PC-9 (cell line): ENCODE results near the gene IL17D. TPM values are rescaled to one million over a fixed set of nuclear protein-coding genes. Genes with fewer than 3 reads are reported as not detected.
A peak's percentile ranks its signal among the peaks of the same experiment; 100 is the strongest.

ENCODE experiments used
- BruUV-seq: library from RNA; stranded (reverse); fragments of 400-500 nt; replicated peaks from 2 replicates; lab custom pipeline; 2021; lab: Mats Ljungman, UMichigan
- CTCF ChIA-PET: fragments of 300-600 bp; sonication (Branson Sonifier 250); formaldehyde crosslinking; loops from one replicate; lab custom pipeline; 2022; ENCODE audit warnings: antibody characterized with exemption; lab: Charles Lee
- POLR2A ChIA-PET: fragments of 300-600 bp; sonication (Branson Sonifier 250); formaldehyde crosslinking; loops from one replicate; lab custom pipeline; 2022; ENCODE audit warnings: antibody characterized with exemption; ENCODE audit not compliant: unreplicated experiment; lab: Charles Lee
- DNase-seq, 2 experiments: peaks; one replicate each; pipeline versions ENCODE4 v3.0.0 to v3.0.0-alpha.2; 2015 to 2022; ENCODE audit warnings: mixed read lengths in 1 of 2
- H2AFZ ChIP-seq: fragments of 200-600 bp; sonication (generic); 2 replicates; pipeline ENCODE4 v1.8.1; 2017; ENCODE audit warnings: antibody characterized with exemption
- H3F3A ChIP-seq: fragments of 200-600 bp; sonication (generic); 2 replicates; pipeline ENCODE4 v1.8.1; 2017; ENCODE audit warnings: antibody characterized with exemption, mild to moderate bottlenecking, low read depth; ENCODE audit not compliant: insufficient read depth
- H3K27ac ChIP-seq: fragments of 200-600 bp; sonication (generic); 2 replicates; pipeline ENCODE4 v1.6.1; 2016; ENCODE audit warnings: mixed run types
- H3K27me3 ChIP-seq: fragments of 200-600 bp; sonication (generic); 2 replicates; pipeline ENCODE4 v1.6.1; 2016; ENCODE audit warnings: low read depth, mixed run types; ENCODE audit not compliant: insufficient read depth
- H3K36me3 ChIP-seq: fragments of 200-600 bp; sonication (generic); 2 replicates; pipeline ENCODE4 v1.6.1; 2016; ENCODE audit warnings: low read depth, mixed run types
- H3K4me1 ChIP-seq: fragments of 200-600 bp; sonication (generic); replicated peaks from 2 replicates; pipeline ENCODE4 v1.6.1; 2016; ENCODE audit warnings: mixed run types; ENCODE audit not compliant: insufficient read depth
- H3K4me2 ChIP-seq: fragments of 200-600 bp; sonication (generic); 2 replicates; pipeline ENCODE4 v1.6.1; 2017; ENCODE audit warnings: mixed run types
- H3K4me3 ChIP-seq: fragments of 200-600 bp; sonication (generic); 2 replicates; pipeline ENCODE4 v1.6.1; 2016; ENCODE audit warnings: mixed run types
- H3K79me2 ChIP-seq: fragments of 200-600 bp; sonication (generic); 2 replicates; pipeline ENCODE4 v1.6.1; 2017; ENCODE audit warnings: low read depth, mixed run types
- H3K9me2 ChIP-seq: fragments of 200-600 bp; sonication (generic); 2 replicates; pipeline ENCODE4 v1.8.1; 2017; ENCODE audit warnings: mild to moderate bottlenecking; ENCODE audit not compliant: insufficient read depth
- H3K9me3 ChIP-seq: fragments of 200-600 bp; sonication (generic); 2 replicates; pipeline ENCODE4 v1.8.1; 2016; ENCODE audit warnings: low read depth; ENCODE audit not compliant: insufficient read depth
- H4K20me1 ChIP-seq: fragments of 200-600 bp; sonication (generic); 2 replicates; pipeline ENCODE4 v1.8.1; 2017; ENCODE audit not compliant: insufficient read depth
- CTCF ChIP-seq: fragments of 200-600 bp; sonication (generic); conservative IDR thresholded peaks from 2 replicates; pipeline ENCODE4 v1.6.1; 2017; ENCODE audit warnings: mixed run types, antibody characterized with exemption, mild to moderate bottlenecking, moderate library complexity
- EZH2 ChIP-seq: fragments of 200-600 bp; sonication (generic); IDR thresholded peaks from 2 replicates; pipeline ENCODE4 v1.8.0; 2017; ENCODE audit warnings: antibody characterized with exemption, low read depth
- intact Hi-C: fragments of 100-400 bp; cut with micrococcal nuclease; formaldehyde crosslinking; loops from one replicate; pipeline ENCODE4 v1.10.0; 2022; ENCODE audit not compliant: unreplicated experiment
- total RNA-seq: library from RNA; stranded (reverse); gene quantifications from 2 replicates; pipeline ENCODE4 v1.2.3, GENCODE V29; 2021

IL17D gene
- total RNA-seq, 1 experiment from 2014 or later = 0.37 TPM

GRCh38 chr13:20701461-20701860 lies 2.0 kb upstream of the IL17D start:
- peak overlapping the region; percentile 95; the same call in 1 of the 2 replicates for H3K4me2 ChIP-seq
- CTCF ChIA-PET = no interaction called here
- peaks cover 14% of the 10 kb centered on the region for H3K4me1 ChIP-seq

DNA sequence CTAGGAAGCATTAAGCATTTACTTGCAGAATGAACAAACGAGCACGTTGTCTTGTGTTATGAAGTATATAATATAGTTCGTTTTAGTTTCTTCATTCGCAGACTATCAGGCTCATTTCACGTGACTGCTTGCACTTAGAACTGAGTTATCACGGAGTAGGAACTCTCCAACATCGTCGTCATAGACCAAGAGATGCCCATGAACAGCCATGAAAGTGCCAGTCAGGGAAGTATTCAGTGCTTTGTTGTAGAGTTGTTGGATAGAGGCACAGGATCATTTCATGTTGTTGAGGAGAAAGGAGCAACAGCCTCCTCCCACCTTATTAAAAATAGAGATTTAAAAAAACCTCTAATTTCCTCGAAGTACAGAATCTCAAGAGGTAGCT lies 977 bp upstream of the IL17D start:
- Histone ChIP-seq H2AFZ (peak overlapping the region; percentile 94), H3K9me2 (no peaks in the 10 kb centered on the region), H3K36me3 (no peaks in the 10 kb centered on the region), H3K4me3 (peak overlapping the region; percentile 77), H3F3A (peaks cover 4% of the 10 kb centered on the region; the same call in 1 of the 2 replicates), H3K4me1 (peaks cover 14% of the 10 kb centered on the region), H3K27ac (no peak overlapping the region), H3K79me2 (0 out of 2 replicates have a peak, but pooled peaks cover 6% of the 10 kb centered on the region), H3K4me2 (peak overlapping the region; percentile 95), H3K27me3 (no peaks in the 10 kb centered on the region), H3K9me3 (no peaks in the 10 kb centered on the region), H4K20me1 (no peaks in the 10 kb centered on the region)
- no TSS peak for BruUV-seq
- intact Hi-C loops = loop anchor here (5.0 kb wide), 1 partner anchor 595 kb away; no protein-coding TSS in a partner anchor
- TF ChIP-seq CTCF = no peak
- TF ChIP-seq EZH2 = no peak
- no peak for DNase-seq
- ChIA-PET POLR2A (no interaction called here), CTCF (no interaction called here)

More at GRCh38 chr13:20701461-20701860, 2.0 kb upstream of the IL17D start:
- no peak overlapping the region for H3K27ac ChIP-seq
- no peaks in the 10 kb centered on the region for H3K9me2 ChIP-seq
- H3K79me2 ChIP-seq = 0 out of 2 replicates have a peak, but pooled peaks cover 6% of the 10 kb centered on the region
- H3K36me3 ChIP-seq = no peaks in the 10 kb centered on the region
- no peaks in the 10 kb centered on the region for H3K27me3 ChIP-seq
- intact Hi-C loops = loop anchor here (5.0 kb wide), 1 partner anchor 596 kb away; no protein-coding TSS in a partner anchor
- no peak overlapping the region for H2AFZ ChIP-seq
- no peak overlapping the region for H3K4me3 ChIP-seq
- POLR2A ChIA-PET = interaction anchor here (0.7 kb wide), 1 partner anchor 406 kb away, joined by 4 read pairs; no protein-coding TSS in a partner anchor
- DNase-seq = no peak
- no peaks in the 10 kb centered on the region for H4K20me1 ChIP-seq
- no peak for TF ChIP-seq CTCF
- no peak for TF ChIP-seq EZH2
- no peaks in the 10 kb centered on the region for H3K9me3 ChIP-seq
- BruUV-seq = no TSS peak
- H3F3A ChIP-seq = peaks cover 4% of the 10 kb centered on the region; the same call in 1 of the 2 replicates

- no peak overlapping the region for H3K4me2 ChIP-seq
- ChIA-PET CTCF (no interaction called here), POLR2A (no interaction called here)
- H3F3A ChIP-seq = peaks cover 4% of the 10 kb centered on the region; the same call in 1 of the 2 replicates
- peak; percentile 66 to 87 for DNase-seq
- no peak overlapping the region for H3K27ac ChIP-seq
- BruUV-seq = no TSS peak
- intact Hi-C loops = loop anchor here (5.0 kb wide), 1 partner anchor 593 kb away; no protein-coding TSS in a partner anchor
- no peak overlapping the region; the same call in 1 of the 2 replicates for H3K4me3 ChIP-seq
- H3K36me3 ChIP-seq = no peaks in the 10 kb centered on the region
- no peaks in the 10 kb centered on the region for H4K20me1 ChIP-seq
- 0 out of 2 replicates have a peak, but pooled peaks cover 6% of the 10 kb centered on the region for H3K79me2 ChIP-seq
- no peaks in the 10 kb centered on the region for H3K27me3 ChIP-seq
- H3K4me1 ChIP-seq = peaks cover 14% of the 10 kb centered on the region
- H2AFZ ChIP-seq = no peak overlapping the region
- TF ChIP-seq CTCF = no peak; the same call in 1 of the 2 replicates
- no peak for TF ChIP-seq EZH2
- H3K9me3 ChIP-seq = no peaks in the 10 kb centered on the region
- no peaks in the 10 kb centered on the region for H3K9me2 ChIP-seq
Observed at GRCh38 chr13:20703780-20704458, 420 bp downstream of the IL17D start.
